Body of pancreas (tissue), 4 donors: Measurements from ENCODE around the gene DYNLT1. TPM values are rescaled to one million over a fixed set of nuclear protein-coding genes. Genes with fewer than 3 reads are reported as not detected.

Experiments
- ATAC-seq: fragments of 150-250 bp; one replicate; pipeline ENCODE4 v1.9.1; 2016
- DNase-seq, 4 donors: peaks; one replicate each; pipeline ENCODE4 v3.0.0-alpha.2; 2019
- H3K27ac ChIP-seq, 4 donors: fragments of 200-600 bp; sonication (generic); 1 replicate in 3 of 4; 2 replicates in 1 of 4; pipeline versions ENCODE4 v1.5.1 to v1.6.1; 2016 to 2019; ENCODE audit warnings: mild to moderate bottlenecking in 1 of 4, mixed read lengths in 1 of 4, moderate library complexity in 1 of 4
- H3K27me3 ChIP-seq, 2 donors: fragments of 200-600 bp; sonication (generic); one replicate each; pipeline ENCODE4 v1.6.0; 2016; ENCODE audit warnings: mild to moderate bottlenecking in 1 of 2
- H3K36me3 ChIP-seq, 2 donors: fragments of 200-600 bp; sonication (generic); replicated peaks in 1 of 2; 2 replicates each; pipeline ENCODE4 v1.5.1; 2016; ENCODE audit warnings: low read depth in 2 of 2; ENCODE audit not compliant: insufficient read depth in 1 of 2
- H3K4me1 ChIP-seq: fragments of 200-600 bp; sonication (generic); one replicate; pipeline ENCODE4 v1.6.0; 2016
- H3K4me3 ChIP-seq, 2 donors: fragments of 200-600 bp; sonication (generic); 1 replicate in 1 of 2; 2 replicates in 1 of 2; pipeline ENCODE4 v1.5.1; 2016 to 2019
- H3K9me3 ChIP-seq, 3 donors: fragments of 200-600 bp; sonication (generic); 1 replicate in 2 of 3; 2 replicates in 1 of 3; pipeline ENCODE4 v1.5.1; 2016
- POLR2A ChIP-seq, 3 donors: fragments of 450-650 bp; IDR thresholded peaks; one replicate each; pipeline ENCODE4 v1.6.1; 2016; ENCODE audit warnings: antibody characterized with exemption in 3 of 3, mild to moderate bottlenecking in 2 of 3
- WGBS, 2 donors: methylation state at CpG; one replicate each; pipeline ENCODE4 v1.1.5; 2017; 5-methylcytosine and 5-hydroxymethylcytosine counted together
- intact Hi-C: fragments of 100-400 bp; cut with DNase I; formaldehyde crosslinking; loops from one replicate; pipeline ENCODE4 v1.15.1; 2023
- total RNA-seq, 2 donors: library from RNA; depleted of rRNA; stranded (reverse); fragments of >200 nt; gene quantifications; one replicate each; pipeline ENCODE4 v1.1.0, GENCODE V29; 2016
- TF ChIP-seq, protein P1 (sequence below), 7 experiments: fragments of 450-650 bp in 4 of 7; fragments of 200-600 bp in 3 of 7; sonication (generic) in 3 of 7; IDR thresholded peaks; one replicate each; pipeline ENCODE4 v1.5.1; 2016 to 2019; ENCODE audit warnings: antibody characterized with exemption in 7 of 7

Gene DYNLT1
- total RNA-seq, 2 donors from 2014 or later, result 36.1 to 39.2 TPM

DNA sequence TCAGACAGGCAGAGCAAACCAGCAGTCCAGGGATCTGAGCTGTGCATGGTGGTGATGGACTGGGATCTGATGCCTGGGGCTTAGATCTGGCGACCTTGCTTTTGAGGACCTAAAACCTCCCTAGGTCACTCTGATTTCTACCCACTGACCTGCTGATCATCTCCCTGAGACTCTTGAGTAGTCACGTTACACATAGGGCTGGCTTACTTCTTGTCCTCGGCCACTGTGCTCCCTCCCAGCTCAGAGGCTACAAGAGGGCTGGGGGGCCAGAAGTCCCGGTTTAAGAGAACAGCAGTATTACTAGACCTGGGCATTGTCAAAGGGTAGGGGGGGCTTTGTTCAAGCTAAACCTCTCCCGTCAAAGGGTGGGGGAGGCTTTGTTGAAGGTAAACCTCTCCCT, 5.5 kb downstream of the DYNLT1 start:
- TF ChIP-seq, protein P1, sequence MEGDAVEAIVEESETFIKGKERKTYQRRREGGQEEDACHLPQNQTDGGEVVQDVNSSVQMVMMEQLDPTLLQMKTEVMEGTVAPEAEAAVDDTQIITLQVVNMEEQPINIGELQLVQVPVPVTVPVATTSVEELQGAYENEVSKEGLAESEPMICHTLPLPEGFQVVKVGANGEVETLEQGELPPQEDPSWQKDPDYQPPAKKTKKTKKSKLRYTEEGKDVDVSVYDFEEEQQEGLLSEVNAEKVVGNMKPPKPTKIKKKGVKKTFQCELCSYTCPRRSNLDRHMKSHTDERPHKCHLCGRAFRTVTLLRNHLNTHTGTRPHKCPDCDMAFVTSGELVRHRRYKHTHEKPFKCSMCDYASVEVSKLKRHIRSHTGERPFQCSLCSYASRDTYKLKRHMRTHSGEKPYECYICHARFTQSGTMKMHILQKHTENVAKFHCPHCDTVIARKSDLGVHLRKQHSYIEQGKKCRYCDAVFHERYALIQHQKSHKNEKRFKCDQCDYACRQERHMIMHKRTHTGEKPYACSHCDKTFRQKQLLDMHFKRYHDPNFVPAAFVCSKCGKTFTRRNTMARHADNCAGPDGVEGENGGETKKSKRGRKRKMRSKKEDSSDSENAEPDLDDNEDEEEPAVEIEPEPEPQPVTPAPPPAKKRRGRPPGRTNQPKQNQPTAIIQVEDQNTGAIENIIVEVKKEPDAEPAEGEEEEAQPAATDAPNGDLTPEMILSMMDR (IDR thresholded peaks at IDR 0.05), result no peak
- no peak for TF ChIP-seq POLR2A (IDR thresholded peaks at IDR 0.05)
- H3K4me1 ChIP-seq, result peaks cover 22% of the 10 kb centered on the region
- H3K36me3 ChIP-seq, result no peaks in the 10 kb centered on the region
- H3K9me3 ChIP-seq, result no peaks in the 10 kb centered on the region
- no peak overlapping the region for H3K27ac ChIP-seq
- DNase-seq (no peak), ATAC-seq (no peak)
- 87 to 92% methylated on average over 5 of the region's 5 CpGs for WGBS, 2 donors
- no peak overlapping the region for H3K4me3 ChIP-seq
- intact Hi-C loops, result no loop called here
- H3K27me3 ChIP-seq, result no peaks in the 10 kb centered on the region

DNA sequence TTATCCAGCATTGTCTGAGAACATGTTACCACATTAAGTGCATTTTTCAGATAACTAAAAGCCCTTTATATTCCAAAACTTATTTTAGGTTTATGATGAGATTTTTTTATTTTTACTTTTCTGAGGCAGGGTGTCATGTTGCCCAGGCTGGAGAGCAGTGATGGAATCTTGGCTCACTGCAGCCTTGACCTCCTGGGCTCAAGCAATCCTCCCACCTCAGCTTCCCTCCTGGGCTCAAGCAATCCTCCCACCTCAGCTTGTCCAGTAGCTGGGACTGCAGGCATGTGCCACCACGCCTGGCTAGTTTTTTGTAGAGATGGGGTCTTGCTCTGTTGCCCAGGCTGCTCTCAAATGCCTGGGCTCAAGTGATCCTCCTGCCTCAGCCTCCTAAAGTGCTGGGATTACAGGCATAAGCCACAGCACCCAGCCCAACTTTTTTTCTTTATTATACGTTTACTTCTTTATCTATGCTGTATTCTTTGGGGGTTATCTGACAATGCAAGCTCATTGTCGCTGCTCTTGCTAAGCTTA, 6.2 kb downstream of the DYNLT1 start:
- TF ChIP-seq, protein P1 (IDR thresholded peaks at IDR 0.05), result no peak
- no peak for TF ChIP-seq POLR2A (IDR thresholded peaks at IDR 0.05)
- H3K4me1 ChIP-seq, result peaks cover 19% of the 10 kb centered on the region
- H3K27ac ChIP-seq, result no peak overlapping the region
- 51 to 64% methylated on average over 3 of the region's 3 CpGs for WGBS, 2 donors
- no peaks in the 10 kb centered on the region for H3K27me3 ChIP-seq
- no peaks in the 10 kb centered on the region for H3K36me3 ChIP-seq
- ATAC-seq (no peak), DNase-seq (no peak)
- no peak overlapping the region for H3K4me3 ChIP-seq
- H3K9me3 ChIP-seq, result no peaks in the 10 kb centered on the region
- intact Hi-C loops, result no loop called here

DNA sequence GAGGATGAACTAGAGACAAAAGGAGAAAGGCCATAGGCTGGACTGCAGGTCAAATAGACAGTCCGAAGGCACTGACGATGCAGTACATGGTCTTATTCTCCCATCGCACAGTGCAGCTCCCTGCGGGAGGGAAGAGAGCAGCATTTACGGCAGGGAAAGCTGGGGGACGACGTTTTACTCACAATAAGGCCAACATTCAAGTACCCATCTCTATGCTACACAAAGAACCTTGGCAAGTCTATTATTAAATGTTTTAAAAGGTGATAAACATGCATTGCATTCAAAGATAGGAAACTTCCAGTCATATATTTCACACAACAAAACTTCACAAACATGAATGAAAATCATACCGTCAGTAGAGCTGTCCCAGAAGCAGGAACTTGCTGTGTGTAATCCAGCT, 7.8 kb downstream of the DYNLT1 start:
- intact Hi-C loops, result no loop called here
- no peaks in the 10 kb centered on the region for H3K27me3 ChIP-seq
- no peaks in the 10 kb centered on the region for H3K9me3 ChIP-seq
- no peaks in the 10 kb centered on the region for H3K36me3 ChIP-seq
- H3K27ac ChIP-seq, result no peak overlapping the region
- DNase-seq, result no peak
- ATAC-seq, result no peak
- WGBS, 2 donors, result 87 to 93% methylated on average over 8 of the region's 8 CpGs
- H3K4me3 ChIP-seq, result no peak overlapping the region
- peaks cover 11% of the 10 kb centered on the region for H3K4me1 ChIP-seq
- no peak for TF ChIP-seq POLR2A (IDR thresholded peaks at IDR 0.05)
- TF ChIP-seq, protein P1 (IDR thresholded peaks at IDR 0.05), result no peak

DNA sequence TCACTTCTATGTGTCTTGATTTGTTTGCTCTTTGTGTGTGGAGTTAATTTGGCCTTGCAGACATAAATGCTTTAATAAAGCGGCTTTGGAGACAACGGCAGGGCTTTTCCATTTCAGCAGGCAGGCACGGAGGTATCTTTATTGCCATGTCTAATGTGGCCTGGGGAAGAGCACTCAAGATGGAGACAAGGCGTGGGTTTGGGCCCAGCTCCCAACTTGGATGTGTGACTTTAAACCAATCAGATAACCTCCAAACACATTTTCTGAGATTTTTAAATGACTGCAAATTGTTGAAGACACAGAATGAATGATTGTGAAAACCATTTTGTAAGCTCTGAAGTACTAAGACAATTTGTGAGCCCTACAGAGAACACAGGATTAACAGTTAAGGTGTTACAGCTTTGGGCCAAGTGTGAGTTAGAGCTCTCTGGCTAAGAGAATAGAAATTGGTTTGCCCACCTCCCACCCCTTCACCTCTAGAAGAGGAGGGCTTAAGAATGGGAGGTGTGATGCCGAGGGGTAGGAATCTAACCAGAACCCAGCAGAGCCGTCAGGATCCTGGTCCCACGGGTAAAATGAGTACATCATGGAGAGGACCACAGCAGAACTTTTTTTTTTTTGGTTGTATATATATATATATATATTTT, 9.0 kb downstream of the DYNLT1 start:
- Histone ChIP-seq H3K27ac (no peak overlapping the region), H3K36me3 (peaks cover 0 to 2% of the 10 kb centered on the region in 2 donors)

More for the DNA sequence above, 9.0 kb downstream of the DYNLT1 start:
- DNase-seq (no peak), ATAC-seq (no peak)
- TF ChIP-seq POLR2A (IDR thresholded peaks at IDR 0.05), result no peak
- TF ChIP-seq, protein P1 (IDR thresholded peaks at IDR 0.05), result no peak
- intact Hi-C loops, result no loop called here
- Histone ChIP-seq H3K9me3 (no peaks in the 10 kb centered on the region), H3K4me1 (peaks cover 8% of the 10 kb centered on the region), H3K27me3 (no peaks in the 10 kb centered on the region), H3K4me3 (no peak overlapping the region)
- 86 to 87% methylated on average over 7 of the region's 7 CpGs for WGBS, 2 donors
